ENCODE measurements around the gene PITPNB.

PITPNB gene

GRCh38 chr22:27867953-27868731 lies 50.9 kb downstream of the PITPNB start:
- no peak for DNase-seq
- in situ Hi-C loops (cut with HindIII; ENCODE audit: low pct_ligation_motif_present, low pct_unique_long_range_greater_than_20kb, low sequenced_read_pairs) = no loop called here

GRCh38 chr22:27867085-27867952 lies 51.7 kb downstream of the PITPNB start:
- DNase-seq = no peak
- in situ Hi-C loops (cut with HindIII; ENCODE audit: low pct_ligation_motif_present, low pct_unique_long_range_greater_than_20kb, low sequenced_read_pairs) = no loop called here

DNA sequence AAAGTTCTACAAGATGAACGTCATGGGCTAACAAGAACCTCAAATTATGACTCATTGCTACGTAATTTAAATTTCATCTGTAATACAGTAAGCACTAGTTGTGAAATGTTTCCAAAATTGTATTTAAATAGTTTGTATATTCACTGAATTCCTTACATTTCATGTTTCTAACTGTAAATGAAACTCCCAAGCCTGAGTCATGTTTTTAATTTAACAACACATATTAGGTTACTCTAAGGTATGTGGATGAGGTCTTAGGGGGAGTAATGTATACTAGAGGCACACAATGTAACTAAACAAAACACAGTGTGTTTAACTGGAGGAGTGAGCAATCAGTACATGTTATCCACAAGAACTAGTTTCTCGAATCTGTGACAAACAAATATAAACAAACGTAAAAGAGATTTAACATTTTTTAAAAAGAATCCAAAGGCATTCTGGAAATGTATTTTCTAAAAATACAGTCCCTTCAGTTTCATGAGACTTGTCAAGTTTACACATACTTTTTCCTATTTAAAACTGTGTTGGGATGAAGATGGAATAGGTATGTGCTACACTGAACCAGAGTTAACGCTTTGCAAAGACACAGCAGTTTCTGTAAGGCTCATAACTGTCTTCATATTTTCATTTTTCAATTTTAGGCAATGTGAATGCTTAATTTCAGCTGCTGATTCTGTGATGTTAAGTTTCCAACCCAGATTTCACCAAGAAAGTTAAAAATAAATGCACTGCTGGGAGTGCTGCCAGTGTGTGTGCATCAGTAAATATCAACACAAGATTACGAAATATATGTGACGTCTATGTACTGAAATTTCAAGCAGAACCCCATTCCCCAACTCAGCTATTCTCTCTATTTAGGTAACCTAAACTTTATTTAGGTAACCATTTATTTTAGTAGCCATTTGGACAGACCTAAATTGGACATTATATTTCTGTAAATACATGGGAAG lies 52.6 kb downstream of the PITPNB start:
- in situ Hi-C loops (cut with HindIII; ENCODE audit: low pct_ligation_motif_present, low pct_unique_long_range_greater_than_20kb, low sequenced_read_pairs) = no loop called here
- no peak for DNase-seq

DNA sequence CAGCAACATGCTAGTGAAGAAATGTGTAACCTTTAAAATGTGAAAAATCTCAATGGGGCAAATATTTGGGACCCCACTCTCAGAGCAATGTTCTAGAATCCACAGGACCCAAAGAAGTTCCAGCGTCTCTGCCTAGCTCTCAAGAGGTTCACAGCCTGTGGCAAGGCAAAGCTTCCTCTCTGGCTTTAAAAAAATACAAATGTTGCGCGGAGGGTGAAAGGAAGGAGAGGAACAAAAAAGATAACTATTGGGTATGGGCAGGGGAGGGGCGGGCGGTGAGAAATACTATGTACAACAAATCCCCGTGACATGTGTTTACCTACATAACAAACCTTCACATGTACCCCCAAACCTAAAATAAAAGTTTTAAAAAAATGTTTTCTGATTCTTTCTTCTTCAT lies 53.6 kb downstream of the PITPNB start:
- in situ Hi-C loops (cut with HindIII; ENCODE audit: low pct_ligation_motif_present, low pct_unique_long_range_greater_than_20kb, low sequenced_read_pairs) = no loop called here
- no peak for DNase-seq

GRCh38 chr22:27863556-27863955 lies 55.5 kb downstream of the PITPNB start:
- DNase-seq = no peak
- in situ Hi-C loops (cut with HindIII; ENCODE audit: low pct_ligation_motif_present, low pct_unique_long_range_greater_than_20kb, low sequenced_read_pairs) = no loop called here

GRCh38 chr22:27863001-27863400 lies 56.1 kb downstream of the PITPNB start:
- in situ Hi-C loops (cut with HindIII; ENCODE audit: low pct_ligation_motif_present, low pct_unique_long_range_greater_than_20kb, low sequenced_read_pairs) = no loop called here
- no peak for DNase-seq

GRCh38 chr22:27859336-27859735 lies 59.7 kb downstream of the PITPNB start:
- no peak for DNase-seq
- in situ Hi-C loops (cut with HindIII; ENCODE audit: low pct_ligation_motif_present, low pct_unique_long_range_greater_than_20kb, low sequenced_read_pairs) = no loop called here

GRCh38 chr22:27858626-27859025 lies 60.4 kb downstream of the PITPNB start:
- DNase-seq = no peak
- in situ Hi-C loops (cut with HindIII; ENCODE audit: low pct_ligation_motif_present, low pct_unique_long_range_greater_than_20kb, low sequenced_read_pairs) = no loop called here

GRCh38 chr22:27857443-27857842 lies 61.6 kb downstream of the PITPNB start:
- in situ Hi-C loops (cut with HindIII; ENCODE audit: low pct_ligation_motif_present, low pct_unique_long_range_greater_than_20kb, low sequenced_read_pairs) = no loop called here
- DNase-seq = no peak

- in situ Hi-C loops (cut with HindIII; ENCODE audit: low pct_ligation_motif_present, low pct_unique_long_range_greater_than_20kb, low sequenced_read_pairs) = no loop called here
- no peak for DNase-seq
Measured at GRCh38 chr22:27856386-27856785, 62.7 kb downstream of the PITPNB start.

GRCh38 chr22:27853424-27853823 lies 65.6 kb downstream of the PITPNB start:
- DNase-seq = no peak
- in situ Hi-C loops (cut with HindIII; ENCODE audit: low pct_ligation_motif_present, low pct_unique_long_range_greater_than_20kb, low sequenced_read_pairs) = no loop called here

- no peak for DNase-seq
- in situ Hi-C loops (cut with HindIII; ENCODE audit: low pct_ligation_motif_present, low pct_unique_long_range_greater_than_20kb, low sequenced_read_pairs) = no loop called here
Measured at GRCh38 chr22:27851974-27852746, 66.9 kb downstream of the PITPNB start.

DNA sequence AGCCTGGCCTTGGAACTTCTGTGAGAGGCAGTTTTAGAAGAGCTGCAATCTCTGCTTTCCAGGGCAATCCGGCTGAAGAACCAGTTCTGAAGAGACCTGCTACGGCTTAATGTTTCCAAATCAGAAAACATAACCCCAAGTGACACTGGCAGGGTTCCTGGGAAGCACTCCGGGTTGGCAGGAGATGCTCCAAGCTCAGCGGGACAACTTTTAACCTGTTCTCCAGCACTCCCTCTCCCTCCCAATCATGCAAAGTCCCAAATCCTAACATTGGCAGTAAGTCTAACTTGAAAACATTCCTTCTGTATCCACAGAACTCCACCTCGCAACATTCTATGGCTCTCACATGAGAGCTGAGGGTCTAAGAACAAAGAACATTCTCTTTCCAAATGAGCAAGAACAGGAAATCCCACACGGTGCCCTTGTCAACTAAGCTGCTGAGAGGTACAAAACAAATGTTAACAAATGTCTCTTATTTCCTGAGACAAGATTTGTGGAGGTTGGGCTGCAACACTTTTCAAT lies 69.0 kb downstream of the PITPNB start:
- no peak for DNase-seq
- in situ Hi-C loops (cut with HindIII; ENCODE audit: low pct_ligation_motif_present, low pct_unique_long_range_greater_than_20kb, low sequenced_read_pairs) = no loop called here

- in situ Hi-C loops (cut with HindIII; ENCODE audit: low pct_ligation_motif_present, low pct_unique_long_range_greater_than_20kb, low sequenced_read_pairs) = no loop called here
- DNase-seq = no peak
Measured at GRCh38 chr22:27848005-27848404, 71.1 kb downstream of the PITPNB start.

DNA sequence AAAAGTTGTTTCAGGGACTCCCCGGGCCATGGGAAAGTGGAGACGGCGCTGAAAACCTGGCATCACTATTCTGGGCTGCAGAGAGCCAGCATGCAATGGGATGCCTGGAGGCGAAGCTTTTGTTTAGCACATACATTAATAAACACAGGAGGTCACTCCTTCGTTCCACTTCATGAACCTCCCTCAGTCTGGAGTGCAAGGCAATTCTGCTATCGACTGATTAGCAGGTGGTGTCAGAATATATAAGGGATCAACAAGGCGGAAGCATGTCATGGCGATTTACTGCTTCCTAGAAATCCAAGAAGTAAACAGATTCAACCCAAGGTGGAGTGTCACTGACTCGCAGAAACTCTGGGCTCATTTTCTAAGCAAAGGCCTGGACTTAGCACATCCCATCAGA lies 72.1 kb downstream of the PITPNB start:
- no peak for DNase-seq
- in situ Hi-C loops (cut with HindIII; ENCODE audit: low pct_ligation_motif_present, low pct_unique_long_range_greater_than_20kb, low sequenced_read_pairs) = no loop called here

DNA sequence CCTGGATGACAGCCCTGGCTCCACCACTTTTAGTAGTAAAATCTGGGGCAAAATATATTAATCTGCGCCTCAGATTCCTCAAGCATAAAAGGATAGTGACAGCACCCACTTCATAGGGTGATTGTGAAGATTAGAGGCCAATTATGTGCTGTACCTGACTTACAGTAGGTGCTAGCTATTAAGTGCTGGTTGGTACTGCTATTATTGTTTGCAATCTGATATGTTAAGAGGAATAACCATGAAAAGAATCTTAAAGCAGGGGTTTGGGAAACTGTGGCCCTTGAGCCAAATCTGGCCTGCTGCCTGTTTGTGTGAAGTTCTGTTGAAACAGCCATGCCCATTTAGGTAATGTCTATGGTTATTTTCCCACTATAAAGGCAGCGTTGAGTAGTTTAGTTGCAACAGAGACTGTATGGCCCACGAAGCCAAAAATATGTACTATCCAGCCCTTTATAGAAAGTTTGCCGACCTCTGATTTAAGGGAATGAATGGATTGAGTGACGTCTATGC lies 72.8 kb downstream of the PITPNB start:
- in situ Hi-C loops (cut with HindIII; ENCODE audit: low pct_ligation_motif_present, low pct_unique_long_range_greater_than_20kb, low sequenced_read_pairs) = no loop called here
- DNase-seq = no peak

- in situ Hi-C loops (cut with HindIII; ENCODE audit: low pct_ligation_motif_present, low pct_unique_long_range_greater_than_20kb, low sequenced_read_pairs) = no loop called here
- DNase-seq = no peak
Measured at GRCh38 chr22:27845644-27846043, 73.4 kb downstream of the PITPNB start.
